GM20000 (cell line): ENCODE data around the gene MAPKAPK5.
"Not testable (repeated sequence)": the region's sequence is repeated elsewhere in the genome, so short reads cannot be mapped to it uniquely, and the experiment has no call there.

Source experiments
- DNase-seq: peaks from one replicate; pipeline ENCODE4 v3.0.0; 2012; ENCODE audit warnings: low spot score
- TF ChIP-seq, protein P1 (sequence below): IDR thresholded peaks from 2 replicates; pipeline ENCODE4 v1.5.1; 2012; ENCODE audit warnings: mild to moderate bottlenecking, control low read depth; ENCODE audit errors: extremely low read depth, missing control alignments

Gene MAPKAPK5

DNA sequence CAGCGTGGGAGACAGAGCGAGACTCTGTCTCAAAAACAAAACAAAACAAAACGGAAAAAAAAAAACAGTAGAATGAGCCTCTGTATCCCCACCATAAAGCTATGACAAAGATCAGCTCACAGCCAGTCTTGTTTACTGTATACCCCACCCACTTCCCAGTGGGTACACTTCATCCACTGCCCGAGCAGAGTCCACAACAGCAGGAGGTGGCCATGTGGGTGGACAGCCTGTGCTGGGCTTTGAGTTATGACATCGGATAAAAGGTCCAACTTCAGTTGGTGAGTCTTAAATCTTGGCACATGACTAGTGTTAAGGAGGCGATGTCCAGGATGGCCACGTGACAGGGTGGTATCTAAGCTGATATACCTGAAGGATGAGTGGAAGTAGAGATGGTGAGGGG lies 34.8 kb upstream of the MAPKAPK5 start:
- TF ChIP-seq, protein P1, sequence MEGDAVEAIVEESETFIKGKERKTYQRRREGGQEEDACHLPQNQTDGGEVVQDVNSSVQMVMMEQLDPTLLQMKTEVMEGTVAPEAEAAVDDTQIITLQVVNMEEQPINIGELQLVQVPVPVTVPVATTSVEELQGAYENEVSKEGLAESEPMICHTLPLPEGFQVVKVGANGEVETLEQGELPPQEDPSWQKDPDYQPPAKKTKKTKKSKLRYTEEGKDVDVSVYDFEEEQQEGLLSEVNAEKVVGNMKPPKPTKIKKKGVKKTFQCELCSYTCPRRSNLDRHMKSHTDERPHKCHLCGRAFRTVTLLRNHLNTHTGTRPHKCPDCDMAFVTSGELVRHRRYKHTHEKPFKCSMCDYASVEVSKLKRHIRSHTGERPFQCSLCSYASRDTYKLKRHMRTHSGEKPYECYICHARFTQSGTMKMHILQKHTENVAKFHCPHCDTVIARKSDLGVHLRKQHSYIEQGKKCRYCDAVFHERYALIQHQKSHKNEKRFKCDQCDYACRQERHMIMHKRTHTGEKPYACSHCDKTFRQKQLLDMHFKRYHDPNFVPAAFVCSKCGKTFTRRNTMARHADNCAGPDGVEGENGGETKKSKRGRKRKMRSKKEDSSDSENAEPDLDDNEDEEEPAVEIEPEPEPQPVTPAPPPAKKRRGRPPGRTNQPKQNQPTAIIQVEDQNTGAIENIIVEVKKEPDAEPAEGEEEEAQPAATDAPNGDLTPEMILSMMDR: no peak
- DNase-seq: no peak

DNA sequence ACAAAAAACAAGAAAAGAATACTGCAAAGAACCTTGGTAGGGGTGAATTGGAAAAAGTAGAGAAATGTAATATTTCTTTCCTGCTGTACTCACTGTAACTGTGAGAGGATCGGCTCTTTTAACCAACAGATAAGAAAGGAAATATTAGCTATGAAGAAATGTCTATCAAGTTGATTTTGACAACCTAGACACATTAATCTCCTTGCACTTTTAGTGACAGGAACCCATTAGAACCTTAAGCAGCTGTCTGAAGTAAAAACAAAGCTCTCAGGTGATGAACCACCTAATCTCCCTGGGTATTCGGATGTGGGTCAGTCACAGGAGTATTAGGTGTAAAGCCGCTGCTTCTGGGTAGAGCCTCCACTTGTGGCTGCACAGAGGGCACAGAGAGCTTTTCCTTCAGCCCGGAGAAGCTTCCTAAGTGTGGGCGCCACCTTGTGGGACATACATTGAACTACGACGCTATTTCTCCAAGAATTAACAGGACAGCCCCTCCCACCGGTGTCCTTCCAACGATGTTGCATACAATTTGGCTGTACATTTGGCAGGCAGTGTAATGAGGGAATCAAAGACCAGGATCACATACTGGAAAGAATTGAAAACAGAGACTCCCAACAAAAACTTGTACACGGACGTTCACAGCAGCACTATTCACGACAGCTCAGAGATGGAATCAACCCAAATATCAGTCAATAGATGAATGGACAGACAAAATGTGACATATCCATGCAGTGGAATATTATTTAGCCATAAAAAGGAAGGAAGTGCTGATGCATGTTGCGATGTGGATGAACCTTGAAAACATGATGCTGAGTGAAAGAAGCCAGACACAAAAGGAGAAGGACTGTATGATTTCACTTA lies 28.9 kb upstream of the MAPKAPK5 start:
- TF ChIP-seq, protein P1: peak; percentile 72
- DNase-seq: peak; percentile 84

DNA sequence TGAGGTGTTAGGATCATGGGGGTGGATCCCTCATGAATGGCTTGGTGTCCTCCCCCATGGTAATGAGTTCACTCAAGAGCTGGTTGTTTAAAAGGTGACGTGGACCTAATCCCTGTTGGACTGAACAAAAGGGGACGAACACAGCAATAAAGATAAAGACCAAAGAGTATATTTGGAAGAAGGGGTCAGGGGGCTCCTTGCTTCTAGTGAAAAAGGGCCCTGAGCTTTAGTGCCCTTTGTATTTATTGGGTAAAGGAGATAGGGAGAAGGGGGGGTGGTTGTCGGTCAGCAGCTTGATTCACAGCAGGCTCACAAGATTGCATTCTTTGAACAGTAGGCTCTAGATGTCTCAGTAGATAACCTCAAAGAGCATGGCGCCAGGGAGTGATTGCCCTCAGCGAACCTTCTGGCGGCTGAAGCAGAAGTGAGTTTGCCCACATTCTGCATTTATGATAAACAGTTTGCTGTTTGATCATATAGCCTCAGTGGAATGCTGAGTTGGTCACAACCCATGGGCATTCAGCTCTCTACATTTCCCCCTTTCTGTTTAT lies 25.9 kb upstream of the MAPKAPK5 start:
- TF ChIP-seq, protein P1: no peak
- no peak for DNase-seq

DNA sequence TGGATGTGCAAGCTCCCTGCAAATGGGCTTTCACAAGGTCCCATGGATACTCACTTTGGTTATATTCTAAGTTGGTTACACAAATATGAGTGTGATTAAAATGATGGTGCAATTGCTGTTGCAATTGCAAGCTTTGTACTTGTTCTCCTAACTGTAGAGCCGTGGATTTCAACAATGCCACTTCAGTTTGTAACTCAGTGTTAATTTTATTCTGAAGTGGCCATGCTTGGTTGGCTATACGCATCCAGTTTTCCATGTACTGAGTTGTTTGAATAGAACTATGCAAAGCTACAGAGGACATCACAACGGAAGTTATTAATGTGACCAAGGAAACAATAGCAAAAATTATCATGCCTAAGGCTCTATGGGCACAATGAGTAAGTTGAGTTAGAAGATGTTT lies 25.1 kb upstream of the MAPKAPK5 start:
- not testable (repeated sequence) for DNase-seq

DNA sequence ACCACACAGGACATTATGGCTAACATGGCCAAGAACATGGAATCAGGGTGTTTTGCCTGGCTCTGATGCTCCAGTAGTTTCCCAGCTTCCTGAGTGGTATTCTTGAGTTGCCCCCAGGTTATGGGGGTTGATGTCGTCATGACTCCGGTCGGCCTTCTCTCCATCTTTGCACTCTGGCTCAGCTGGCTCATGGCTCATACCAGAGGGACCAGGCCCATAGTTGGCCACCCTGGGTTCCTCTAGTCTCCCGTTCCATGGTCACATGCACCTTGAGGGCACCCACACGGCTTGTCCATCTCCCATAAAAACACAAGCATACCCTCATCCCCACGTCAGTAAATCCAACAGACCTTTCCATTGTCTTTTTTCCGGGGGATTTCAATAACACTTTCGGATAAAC lies 23.7 kb upstream of the MAPKAPK5 start:
- TF ChIP-seq, protein P1: no peak
- no peak for DNase-seq

DNA sequence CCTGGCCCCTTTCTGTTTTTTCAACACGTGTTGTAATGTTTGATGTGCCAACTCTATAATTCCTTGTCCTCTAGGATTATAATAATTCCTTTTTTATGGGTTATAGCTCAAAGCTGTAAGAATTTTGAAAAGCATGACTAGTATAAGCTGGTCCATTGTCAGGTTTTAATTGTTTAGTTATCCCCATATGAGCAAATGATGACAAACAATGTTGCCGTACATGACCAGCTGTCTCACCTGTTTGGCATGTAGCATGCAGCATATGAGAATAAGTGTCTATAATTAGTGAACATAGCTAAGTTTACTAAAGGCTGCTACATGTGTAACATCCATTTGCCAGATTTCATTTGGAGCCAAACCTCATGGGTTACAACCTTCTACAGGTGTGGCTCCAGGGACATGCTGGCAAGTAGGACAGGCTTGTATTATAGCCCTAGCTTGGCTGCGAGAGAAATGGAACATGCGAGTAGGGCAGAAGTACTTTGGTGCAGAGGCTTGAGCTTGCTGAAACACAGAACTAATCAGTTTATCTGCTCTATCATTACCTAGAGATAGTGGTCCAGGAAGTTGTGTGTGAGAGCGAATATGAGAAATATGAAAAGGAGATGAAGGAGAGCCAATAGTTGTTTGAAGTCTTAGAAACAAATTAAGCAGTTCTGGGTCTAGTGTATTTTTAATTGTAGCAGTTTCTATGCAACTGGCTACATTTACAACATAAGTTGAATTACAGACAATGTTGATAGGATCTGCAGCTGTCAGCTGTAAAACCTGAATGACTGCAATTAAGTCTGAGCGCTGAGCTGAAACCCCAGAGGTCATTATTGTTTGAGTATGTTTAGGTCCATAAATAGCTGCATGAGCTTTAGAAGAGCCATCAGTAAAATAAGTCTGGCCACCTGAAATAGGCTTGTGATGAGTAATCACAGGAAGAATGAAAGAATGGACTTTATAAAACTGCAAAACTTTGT lies 22.6 kb upstream of the MAPKAPK5 start:
- no peak for DNase-seq
- TF ChIP-seq, protein P1: no peak

DNA sequence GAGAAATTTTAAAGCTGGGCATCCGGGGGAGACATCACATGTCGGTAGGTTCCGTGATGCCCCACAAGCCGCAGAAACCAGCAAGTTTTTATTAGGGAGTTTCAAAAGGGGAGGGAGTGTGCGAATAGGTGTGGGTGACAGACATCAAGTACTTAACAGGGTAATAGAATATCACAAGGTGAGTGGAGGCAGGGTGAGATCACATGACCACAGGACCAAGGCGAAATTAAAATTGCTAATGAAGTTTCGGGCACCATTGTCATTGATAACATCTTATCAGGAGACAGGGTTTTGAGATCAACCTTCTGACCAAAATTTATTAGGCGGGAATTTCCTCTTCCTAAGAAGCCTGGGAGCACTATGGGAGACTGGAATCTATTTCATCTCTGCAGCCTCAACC lies 21.2 kb upstream of the MAPKAPK5 start:
- not testable (repeated sequence) for DNase-seq

DNA sequence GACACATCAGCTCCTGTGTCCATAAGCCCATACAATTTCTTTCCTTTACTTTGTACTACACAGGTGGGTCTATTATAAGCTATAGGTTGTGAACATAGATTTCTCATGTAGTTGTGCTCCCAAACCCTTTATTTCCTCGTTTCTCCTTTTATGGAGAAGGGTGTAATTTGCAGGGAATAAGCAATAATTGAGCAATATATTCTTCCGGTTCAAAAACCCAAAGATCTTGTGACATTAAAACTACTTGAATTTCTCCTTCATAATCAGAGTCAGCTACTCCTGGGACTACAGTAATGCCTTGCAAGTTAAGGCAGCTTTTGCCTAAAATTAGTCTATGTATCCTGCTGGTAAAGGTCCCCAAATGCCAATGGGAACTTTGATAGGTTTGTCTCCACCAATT lies 19.1 kb upstream of the MAPKAPK5 start:
- TF ChIP-seq, protein P1: no peak

More for the DNA sequence above, 19.1 kb upstream of the MAPKAPK5 start:
- no peak for DNase-seq
